Left ventricle myocardium inferior (tissue), 1 donor: ENCODE measurements around the gene KCNG2. TPM values are rescaled to one million over a fixed set of nuclear protein-coding genes. Genes with fewer than 3 reads are reported as not detected.

ENCODE experiments used
- DNase-seq: peaks from one replicate; pipeline ENCODE4 v3.0.0-alpha.2; 2020
- H3K27ac ChIP-seq: fragments of 200-600 bp; replicated peaks from 2 replicates; pipeline ENCODE4 v1.8.0; 2021
- H3K27me3 ChIP-seq: fragments of 200-600 bp; 2 replicates; pipeline ENCODE4 v1.8.0; 2021; ENCODE audit warnings: low read depth
- H3K36me3 ChIP-seq: fragments of 200-600 bp; 2 replicates; pipeline ENCODE4 v1.8.0; 2021
- H3K4me1 ChIP-seq: fragments of 200-600 bp; 2 replicates; pipeline ENCODE4 v1.8.0; 2021
- H3K4me3 ChIP-seq: fragments of 200-600 bp; 2 replicates; pipeline ENCODE4 v1.8.0; 2021; ENCODE audit warnings: mild to moderate bottlenecking, moderate library complexity
- H3K9me3 ChIP-seq: fragments of 200-600 bp; replicated peaks from 2 replicates; pipeline ENCODE4 v1.8.0; 2021
- intact Hi-C: fragments of 100-400 bp; cut with micrococcal nuclease; formaldehyde crosslinking; loops from one replicate; pipeline ENCODE4 v1.11.0; 2022
- total RNA-seq: library from RNA; stranded (reverse); fragmentation: NEBNext Ultra II Directional; extraction: Animal tissue kit (Norgen Biotek cat#: 25700); gene quantifications from one replicate; pipeline ENCODE4 v1.2.1, GENCODE V29; 2021
- TF ChIP-seq, protein P1 (sequence below): fragments of 200-600 bp; IDR thresholded peaks from 2 replicates; pipeline ENCODE4 v1.8.0; 2021; ENCODE audit warnings: antibody characterized with exemption, mild to moderate bottlenecking, borderline replicate concordance
- donor health status: DM: no; HTN: yes; CAD: no; lungs with severe emphysema.

The KCNG2 gene
- total RNA-seq, 1 donor from 2014 or later = not detected

DNA sequence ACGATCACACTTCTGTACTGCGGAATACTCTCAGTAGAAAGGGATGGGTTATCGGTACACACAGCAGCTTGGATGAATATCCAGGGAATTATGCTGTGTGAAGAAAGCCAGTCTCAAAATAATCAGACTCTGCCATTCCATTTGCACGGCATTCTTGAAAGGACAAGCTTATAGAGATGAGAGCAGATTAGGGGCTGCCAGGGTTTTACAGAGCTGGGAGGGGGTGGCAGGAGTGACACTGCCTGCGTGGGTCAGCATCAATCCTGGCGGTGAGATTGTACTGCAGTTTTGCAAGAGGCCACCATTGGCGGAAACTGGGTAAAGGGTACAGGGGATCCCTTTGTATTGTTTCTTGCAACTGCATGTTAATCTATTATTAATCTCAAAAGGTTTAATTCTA, 16.6 kb downstream of the KCNG2 start:
- TF ChIP-seq, protein P1, sequence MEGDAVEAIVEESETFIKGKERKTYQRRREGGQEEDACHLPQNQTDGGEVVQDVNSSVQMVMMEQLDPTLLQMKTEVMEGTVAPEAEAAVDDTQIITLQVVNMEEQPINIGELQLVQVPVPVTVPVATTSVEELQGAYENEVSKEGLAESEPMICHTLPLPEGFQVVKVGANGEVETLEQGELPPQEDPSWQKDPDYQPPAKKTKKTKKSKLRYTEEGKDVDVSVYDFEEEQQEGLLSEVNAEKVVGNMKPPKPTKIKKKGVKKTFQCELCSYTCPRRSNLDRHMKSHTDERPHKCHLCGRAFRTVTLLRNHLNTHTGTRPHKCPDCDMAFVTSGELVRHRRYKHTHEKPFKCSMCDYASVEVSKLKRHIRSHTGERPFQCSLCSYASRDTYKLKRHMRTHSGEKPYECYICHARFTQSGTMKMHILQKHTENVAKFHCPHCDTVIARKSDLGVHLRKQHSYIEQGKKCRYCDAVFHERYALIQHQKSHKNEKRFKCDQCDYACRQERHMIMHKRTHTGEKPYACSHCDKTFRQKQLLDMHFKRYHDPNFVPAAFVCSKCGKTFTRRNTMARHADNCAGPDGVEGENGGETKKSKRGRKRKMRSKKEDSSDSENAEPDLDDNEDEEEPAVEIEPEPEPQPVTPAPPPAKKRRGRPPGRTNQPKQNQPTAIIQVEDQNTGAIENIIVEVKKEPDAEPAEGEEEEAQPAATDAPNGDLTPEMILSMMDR = no peak
- peaks cover 91% of the 10 kb centered on the region for H3K27me3 ChIP-seq
- intact Hi-C loops = no loop called here

DNA sequence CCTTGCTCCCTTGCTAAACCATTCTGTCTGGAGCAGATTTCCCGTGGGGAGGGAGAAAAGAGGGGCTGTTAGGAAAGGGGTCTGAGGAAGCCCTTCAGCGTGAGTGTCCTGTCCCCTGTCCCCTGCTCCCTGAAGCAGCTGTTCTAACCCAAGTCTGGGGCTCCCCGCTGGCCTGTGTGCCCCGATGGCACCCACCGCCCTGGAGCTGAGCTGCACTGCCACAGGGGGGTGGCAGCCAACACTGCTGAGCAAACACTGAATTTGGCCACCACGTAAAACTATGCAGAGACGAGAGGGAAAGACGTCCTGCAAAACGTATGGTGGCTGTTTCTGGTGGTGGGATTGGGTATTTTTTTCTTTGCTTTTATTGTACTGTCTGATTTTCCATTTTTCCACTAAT, 17.9 kb downstream of the KCNG2 start:
- H3K27me3 ChIP-seq = peaks cover 89% of the 10 kb centered on the region

More for the DNA sequence above, 16.6 kb downstream of the KCNG2 start:
- Histone ChIP-seq H3K27ac (no peak overlapping the region), H3K4me3 (no peak overlapping the region), H3K4me1 (no peaks in the 10 kb centered on the region), H3K36me3 (no peaks in the 10 kb centered on the region), H3K9me3 (peaks cover 12% of the 10 kb centered on the region)
- DNase-seq = no peak

DNA sequence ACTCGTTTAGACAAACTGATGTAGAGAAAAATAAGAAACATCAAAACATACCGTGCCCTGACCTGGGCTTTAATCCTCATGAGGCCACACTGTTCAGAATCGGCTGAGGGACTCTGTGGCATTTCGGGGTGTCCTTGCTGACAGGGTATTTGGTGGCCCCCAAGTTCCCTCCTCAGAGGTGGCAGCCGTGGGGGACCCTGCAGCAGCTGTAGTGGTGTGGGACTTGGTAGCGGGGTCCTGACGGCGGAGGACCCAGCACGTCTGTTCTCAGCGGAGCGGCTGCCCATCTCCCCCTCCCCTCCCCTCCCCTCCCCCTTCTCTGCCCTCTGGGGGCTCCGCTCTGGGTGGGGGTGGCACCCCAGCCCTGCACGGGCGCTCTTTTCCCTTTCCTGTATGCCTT, 18.4 kb downstream of the KCNG2 start:
- DNase-seq = no peak
- H3K36me3 ChIP-seq = no peaks in the 10 kb centered on the region
- H3K4me1 ChIP-seq = no peaks in the 10 kb centered on the region
- H3K4me3 ChIP-seq = no peak overlapping the region
- H3K9me3 ChIP-seq = peaks cover 4% of the 10 kb centered on the region
- H3K27ac ChIP-seq = no peak overlapping the region
- intact Hi-C loops = no loop called here
- TF ChIP-seq, protein P1 = no peak
- H3K27me3 ChIP-seq = peaks cover 85% of the 10 kb centered on the region

More for the DNA sequence above, 17.9 kb downstream of the KCNG2 start:
- Histone ChIP-seq H3K27ac (no peak overlapping the region), H3K4me3 (no peak overlapping the region), H3K4me1 (no peaks in the 10 kb centered on the region), H3K36me3 (no peaks in the 10 kb centered on the region), H3K9me3 (peaks cover 9% of the 10 kb centered on the region)
- DNase-seq = no peak
- TF ChIP-seq, protein P1 = no peak
- intact Hi-C loops = no loop called here

DNA sequence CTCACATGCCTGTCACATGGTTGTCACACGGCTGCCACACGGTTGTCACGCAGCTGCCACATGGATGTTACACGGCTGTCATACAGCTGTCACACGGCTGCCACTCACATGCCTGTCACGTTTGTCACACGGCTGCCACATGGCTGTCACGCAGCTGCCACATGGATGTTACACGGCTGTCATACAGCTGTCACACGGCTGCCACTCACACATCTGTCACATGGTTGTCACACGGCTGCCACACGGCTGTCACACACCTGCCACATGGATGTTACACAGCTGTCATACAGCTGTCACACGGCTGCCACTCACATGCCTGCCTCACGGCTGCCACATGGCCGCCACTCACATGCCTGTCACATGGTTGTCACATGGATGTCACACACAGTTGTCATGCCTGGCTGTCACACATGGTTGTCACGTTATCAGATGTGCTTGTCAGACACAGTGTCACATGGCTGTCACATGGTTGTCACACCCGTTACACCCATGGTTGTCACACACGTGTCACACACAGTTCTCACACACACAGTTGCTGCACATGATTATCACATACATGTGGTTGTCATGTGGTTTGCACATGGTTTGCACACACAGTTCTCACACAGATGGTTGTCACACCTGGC, 19.4 kb downstream of the KCNG2 start:
- intact Hi-C loops = no loop called here
- Histone ChIP-seq H3K27me3 (peaks cover 84% of the 10 kb centered on the region), H3K27ac (no peak overlapping the region), H3K9me3 (no peaks in the 10 kb centered on the region), H3K4me3 (no peak overlapping the region), H3K36me3 (no peaks in the 10 kb centered on the region), H3K4me1 (no peaks in the 10 kb centered on the region)
- DNase-seq = no peak
- TF ChIP-seq, protein P1 = no peak

DNA sequence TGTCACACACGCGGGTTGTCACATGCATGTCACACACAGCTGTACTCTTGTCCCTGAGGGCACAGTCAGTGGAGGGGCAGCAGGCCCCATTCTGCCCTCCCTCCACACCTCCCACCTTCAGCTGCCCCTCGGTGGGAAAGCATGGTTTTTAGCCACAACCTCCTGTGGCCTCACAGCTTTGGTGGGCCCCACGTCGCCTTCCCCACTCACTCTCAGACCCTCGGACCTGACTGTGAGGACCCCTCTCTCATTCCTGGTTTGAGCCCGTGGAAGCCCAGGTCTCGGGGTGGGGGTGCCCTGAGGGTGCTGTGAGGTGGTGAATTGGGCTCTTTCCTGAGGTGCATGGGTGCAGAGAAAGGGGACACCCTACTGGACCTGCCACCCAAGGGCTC, 19.9 kb downstream of the KCNG2 start:
- DNase-seq = no peak
- no peak overlapping the region for H3K27ac ChIP-seq
- peaks cover 79% of the 10 kb centered on the region for H3K27me3 ChIP-seq
- H3K4me3 ChIP-seq = no peak overlapping the region
- no peaks in the 10 kb centered on the region for H3K4me1 ChIP-seq
- intact Hi-C loops = no loop called here
- no peaks in the 10 kb centered on the region for H3K36me3 ChIP-seq
- H3K9me3 ChIP-seq = no peaks in the 10 kb centered on the region
- TF ChIP-seq, protein P1 = no peak
